Renal cortical epithelial cell (primary cell): ENCODE results near the gene VWDE. TPM values are rescaled to one million over a fixed set of nuclear protein-coding genes. Genes with fewer than 3 reads are reported as not detected.
"Not testable (repeated sequence)": the region's sequence is repeated elsewhere in the genome, so short reads cannot be mapped to it uniquely, and the experiment has no call there.

ENCODE experiments used
- DNase-seq: peaks from one replicate; pipeline ENCODE4 v3.0.0-alpha.2; 2011; ENCODE audit warnings: low read depth
- total RNA-seq: library from RNA; depleted of rRNA; stranded (reverse); fragments of >200 nt; gene quantifications from 2 replicates; pipeline ENCODE4 v1.2.3, GENCODE V29; 2014

The VWDE gene
- 1.6 and 3.0 TPM in 2 replicates for total RNA-seq

GRCh38 chr7:12403287-12404181 is at the start of gene VWDE:
Gene VWDE, minus strand, starts transcription at chr7:12403865. Its CDS starts 149 bp downstream, at chr7:12403716.
- peak; percentile 10 for DNase-seq

DNA sequence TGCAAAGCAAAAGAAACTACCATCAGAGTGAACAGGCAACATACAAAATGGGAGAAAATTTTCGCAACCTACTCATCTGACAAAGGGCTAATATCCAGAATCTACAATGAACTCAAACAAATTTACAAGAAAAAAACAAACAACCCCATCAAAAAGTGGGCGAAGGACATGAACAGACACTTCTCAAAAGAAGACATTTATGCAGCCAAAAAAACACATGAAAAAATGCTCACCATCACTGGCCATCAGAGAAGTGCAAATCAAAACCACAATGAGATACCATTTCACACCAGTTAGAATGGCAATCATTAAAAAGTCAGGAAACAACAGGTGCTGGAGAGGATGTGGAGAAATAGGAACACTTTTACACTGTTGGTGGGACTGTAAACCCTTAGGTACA is 49.5 kb upstream of the VWDE start:
- DNase-seq, result not testable (repeated sequence)

GRCh38 chr7:12450615-12451014 is 47.0 kb upstream of the VWDE start:
- no peak for DNase-seq

DNA sequence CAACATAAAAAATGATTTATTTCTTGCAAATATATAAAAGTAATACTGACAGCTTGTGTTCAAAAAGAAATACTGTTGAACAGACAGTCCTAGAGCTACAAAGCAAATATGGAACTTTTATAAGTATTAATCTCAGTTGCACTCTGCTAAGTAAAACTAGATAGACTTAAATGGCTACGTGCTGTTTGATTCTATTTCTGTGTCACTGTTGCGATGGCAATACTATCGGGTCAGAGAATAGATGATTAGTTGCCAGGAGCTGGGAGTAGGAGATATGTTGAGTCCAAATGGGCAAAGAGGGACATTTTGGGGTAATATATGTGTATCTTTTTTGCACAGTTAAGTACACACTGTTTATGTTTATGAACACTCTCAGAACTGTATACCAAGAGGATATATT is 41.1 kb upstream of the VWDE start:
- no peak for DNase-seq

DNA sequence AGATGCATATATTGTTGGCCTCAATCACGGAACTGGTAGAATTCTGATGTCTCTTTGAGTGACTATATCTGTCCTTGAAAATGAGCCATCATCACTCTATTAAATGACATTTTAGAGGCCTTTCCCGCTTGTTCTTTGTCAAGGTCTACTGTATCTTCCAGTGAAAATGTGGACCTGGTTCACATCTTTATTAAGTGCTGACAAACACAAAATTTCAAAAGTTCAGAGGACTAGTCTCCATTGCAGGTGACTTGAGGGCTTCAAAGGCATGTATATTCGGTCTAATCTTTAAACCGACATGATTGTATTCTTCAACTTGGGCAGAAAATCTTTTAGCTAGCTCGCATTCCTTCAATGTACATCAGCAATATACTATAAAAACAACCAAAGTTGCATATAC is 36.6 kb upstream of the VWDE start:
- DNase-seq, result no peak

- DNase-seq, result peak; percentile 15
Measured at GRCh38 chr7:12436896-12437535, 33.4 kb upstream of the VWDE start.

GRCh38 chr7:12436126-12436525 is 32.5 kb upstream of the VWDE start:
- DNase-seq, result no peak

GRCh38 chr7:12434012-12434642 is 30.5 kb upstream of the VWDE start:
- peak; percentile 15 for DNase-seq

DNA sequence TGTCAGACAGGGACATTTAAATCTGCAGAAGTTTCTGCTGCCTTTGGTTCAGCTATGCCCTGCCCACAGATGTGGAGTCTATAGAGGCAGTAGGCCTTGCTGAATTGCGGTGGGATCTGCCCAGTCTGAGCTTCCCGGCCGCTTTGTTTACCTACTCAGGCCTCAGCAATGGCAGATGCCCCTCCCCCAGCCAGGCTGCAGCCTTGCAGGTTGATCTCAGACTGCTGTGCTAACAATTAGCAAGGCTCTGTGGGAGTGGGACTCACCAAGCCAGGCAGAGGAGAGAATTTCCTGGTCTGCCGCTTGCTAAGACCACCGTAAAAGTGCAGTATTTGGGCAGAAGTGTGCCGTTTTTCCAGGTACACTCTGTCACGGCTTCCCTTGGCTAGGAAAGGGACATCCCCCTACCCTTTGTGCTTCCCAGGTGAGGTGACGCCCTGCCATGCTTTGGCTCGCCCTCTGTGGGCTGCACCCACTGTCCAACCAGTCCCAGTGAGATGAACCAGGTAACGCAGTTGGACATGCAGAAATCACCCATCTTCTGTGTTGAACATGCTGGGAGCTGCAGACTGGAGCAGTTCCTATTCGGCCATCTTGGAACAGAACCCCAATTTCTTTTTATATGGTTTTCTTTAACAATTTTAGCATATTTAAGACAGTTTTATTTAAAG is 28.4 kb upstream of the VWDE start:
- no peak for DNase-seq

DNA sequence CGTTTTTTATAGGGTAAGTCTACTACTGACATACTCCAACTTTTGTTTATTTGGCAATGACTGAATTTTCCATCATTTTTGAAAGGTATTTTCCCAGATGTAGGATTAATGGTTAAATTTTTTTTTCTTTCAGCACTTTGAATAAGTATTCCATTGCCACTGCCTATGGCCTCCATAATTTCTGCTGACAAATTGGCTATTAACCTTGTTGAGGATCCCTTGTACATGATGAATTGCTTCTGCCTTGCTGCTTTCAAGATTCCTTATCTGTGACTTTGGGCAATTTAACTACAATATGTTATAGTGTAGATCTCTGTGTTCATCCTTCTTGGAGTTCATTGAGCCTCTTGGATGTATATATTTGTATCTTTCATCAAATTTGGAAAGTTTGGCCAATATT is 21.6 kb upstream of the VWDE start:
- DNase-seq, result no peak

GRCh38 chr7:12423997-12424745 is 20.5 kb upstream of the VWDE start:
- no peak for DNase-seq

DNA sequence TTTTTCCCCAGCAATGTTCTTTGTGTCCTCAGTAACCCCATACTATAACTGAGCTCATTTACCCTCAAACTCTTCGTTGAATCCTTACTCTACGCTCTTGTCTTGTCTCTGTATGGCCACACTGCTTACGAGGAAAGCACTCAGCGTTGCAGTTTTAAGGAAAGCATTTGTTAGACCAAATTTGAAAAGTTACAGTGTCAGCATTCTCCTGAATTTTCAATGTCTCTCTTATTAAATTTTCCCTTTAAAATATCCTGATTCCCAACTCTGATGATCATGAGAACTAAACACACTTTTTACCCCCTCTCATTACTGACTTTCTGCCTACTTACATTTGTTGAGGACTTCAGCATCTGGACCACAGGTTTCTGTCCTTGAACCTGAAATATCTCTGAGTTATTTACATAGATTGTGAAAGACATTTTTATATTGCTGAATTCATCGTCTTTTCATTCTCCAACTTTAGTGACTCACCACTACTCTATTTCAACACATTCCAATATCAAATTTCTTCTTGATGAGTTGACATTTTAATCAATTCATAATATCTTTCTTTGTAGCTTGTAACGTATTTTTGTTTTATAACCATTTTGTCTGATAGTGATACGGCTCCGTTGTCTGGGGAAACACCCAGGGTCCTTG is 19.8 kb upstream of the VWDE start:
- peak; percentile 43 for DNase-seq

DNA sequence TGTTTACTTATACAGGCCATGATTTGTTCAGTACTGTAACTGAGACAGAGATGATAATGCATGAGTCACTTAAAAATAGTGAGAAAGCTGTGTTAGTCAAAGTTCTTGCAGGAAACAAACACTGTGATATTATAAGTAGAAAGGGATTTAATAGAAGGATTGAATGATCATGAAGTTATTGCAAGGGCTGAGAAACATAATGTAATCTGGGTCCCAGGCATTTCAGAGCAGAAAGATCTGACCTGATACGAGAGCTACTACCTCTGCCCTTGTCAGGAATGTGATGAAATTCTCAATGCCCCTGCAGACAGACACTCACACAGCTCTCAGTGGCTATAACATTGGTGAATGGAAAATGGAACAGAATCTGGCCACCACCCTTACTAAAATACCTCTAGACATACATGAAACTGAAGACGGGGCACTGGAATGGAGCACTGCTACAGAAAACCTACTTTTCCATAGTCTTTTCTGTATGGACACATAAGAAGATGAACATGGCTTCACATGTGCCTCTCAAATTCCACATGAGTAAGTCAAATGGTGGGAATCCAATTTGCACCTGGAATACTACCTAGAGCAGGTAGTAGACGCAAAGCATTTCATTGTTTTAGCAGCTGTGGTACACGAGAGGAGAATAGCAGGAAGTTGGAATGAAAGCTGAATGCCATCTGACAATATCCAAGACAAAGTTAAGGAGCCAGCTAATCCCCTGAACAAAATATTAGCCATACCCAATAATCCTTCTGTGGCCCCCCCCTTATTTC is 19.1 kb upstream of the VWDE start:
- DNase-seq, result no peak

DNA sequence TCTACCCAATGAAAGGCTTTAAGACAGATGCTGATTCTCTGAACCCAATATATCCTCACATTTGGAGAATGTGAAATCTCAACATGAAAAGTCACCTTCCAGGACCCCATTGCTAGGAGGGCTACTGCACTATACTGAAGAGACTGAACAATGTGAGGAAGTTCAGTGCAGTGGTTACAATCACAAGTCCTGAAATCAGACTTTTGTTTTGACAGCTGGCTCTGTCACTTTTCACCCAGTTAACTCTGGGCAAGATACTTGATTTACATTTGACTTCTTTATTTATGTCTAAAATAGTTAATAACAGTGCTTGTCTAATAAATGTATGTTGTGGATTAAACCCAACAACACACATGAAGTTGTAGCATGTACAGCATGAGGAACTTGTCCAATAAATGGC is 14.8 kb upstream of the VWDE start:
- DNase-seq, result no peak

DNA sequence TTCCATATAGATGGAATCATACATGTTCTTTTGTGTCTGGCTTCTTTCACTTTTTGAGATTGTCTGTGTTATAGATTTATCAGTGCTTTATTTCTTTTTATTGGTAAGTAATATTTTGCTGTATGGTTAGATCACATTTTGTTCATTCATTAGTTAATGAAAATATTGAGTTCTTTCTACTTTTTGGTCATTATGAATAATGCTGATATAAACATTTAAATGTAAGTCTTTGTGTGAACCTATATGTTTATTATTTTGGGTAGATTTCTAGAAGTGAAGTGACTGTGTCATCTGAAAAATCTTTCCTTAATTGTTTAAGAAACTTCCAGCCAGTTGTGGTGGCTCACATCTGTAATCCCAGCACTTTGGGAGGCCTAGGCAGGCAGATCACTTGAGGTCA is 11.4 kb upstream of the VWDE start:
- no peak for DNase-seq

DNA sequence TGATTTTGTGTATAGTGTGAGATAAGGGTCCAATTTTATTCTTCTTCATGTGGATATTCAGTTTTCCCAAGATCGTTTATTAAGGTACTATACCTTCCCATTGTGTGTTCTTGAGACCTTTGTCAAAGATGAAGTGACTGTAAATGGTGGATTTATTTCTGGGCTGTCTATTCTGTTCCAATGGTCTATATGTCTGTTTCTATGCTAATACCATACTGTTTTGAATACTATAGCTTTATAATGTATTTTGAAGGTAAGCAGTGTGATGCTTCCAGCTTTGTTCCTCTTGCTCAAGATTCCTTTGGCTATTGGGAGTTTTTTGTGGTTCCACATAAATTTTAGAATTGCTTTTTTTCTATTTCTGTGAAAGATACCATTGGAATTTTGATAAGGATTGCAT is 8.7 kb upstream of the VWDE start:
- DNase-seq, result no peak

GRCh38 chr7:12410523-12410922 is 6.9 kb upstream of the VWDE start:
- no peak for DNase-seq

DNA sequence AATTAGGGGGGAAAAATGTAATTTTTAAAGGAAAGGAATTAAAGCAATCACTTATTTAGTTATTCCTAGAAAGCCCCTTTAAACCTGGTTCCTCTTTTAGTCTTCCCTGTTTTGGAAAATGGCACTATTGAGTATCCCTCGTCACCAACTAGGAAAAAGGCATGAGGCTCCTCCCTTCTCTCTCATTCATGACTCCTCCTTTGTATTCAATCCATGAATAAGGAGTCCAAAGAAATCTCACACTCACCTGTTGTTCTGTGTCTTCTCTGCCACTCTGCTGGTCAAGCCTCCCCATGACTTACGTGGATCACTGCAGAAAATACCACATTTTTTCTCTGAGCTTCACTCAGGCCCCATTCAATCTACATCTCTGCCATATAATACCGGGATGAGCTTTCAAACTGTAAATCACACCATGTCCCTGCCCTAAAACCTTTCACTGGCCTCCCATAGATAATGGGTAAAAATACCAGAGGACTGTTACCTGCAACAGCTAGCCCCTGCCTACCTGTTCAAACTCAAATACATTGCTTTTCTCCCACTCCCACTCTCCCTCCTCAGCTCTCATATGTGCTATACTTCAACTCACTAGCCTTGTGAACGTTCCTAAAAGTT is 5.5 kb upstream of the VWDE start:
- DNase-seq, result no peak

- DNase-seq, result not testable (repeated sequence)
Measured at GRCh38 chr7:12407652-12408051, 4.0 kb upstream of the VWDE start.

DNA sequence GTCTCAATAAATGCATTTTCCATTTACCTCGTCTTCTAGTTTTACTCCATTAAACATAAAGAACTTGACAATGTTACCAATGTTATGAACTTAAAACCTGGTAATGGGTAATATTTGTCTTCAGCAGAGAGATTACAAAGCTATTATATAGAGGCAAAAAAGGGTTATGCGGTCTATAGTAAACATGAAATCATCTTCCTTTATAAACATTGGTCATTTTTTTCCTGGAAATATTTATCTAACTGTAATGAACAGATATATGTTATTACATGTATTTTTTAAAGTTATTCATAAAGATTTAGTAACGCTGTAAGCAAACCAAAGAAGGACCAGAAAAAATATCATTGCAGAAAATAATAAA is 1.3 kb downstream of the VWDE start:
- no peak for DNase-seq
